A204.1 (cell line): Measurements from ENCODE around the gene DLG1.

Experiments used
- FAIRE-seq: peaks from 2 replicates; lab custom pipeline; 2012; peaks lifted over from hg19 to GRCh38; lab: Jason Lieb, UNC

Gene DLG1

DNA sequence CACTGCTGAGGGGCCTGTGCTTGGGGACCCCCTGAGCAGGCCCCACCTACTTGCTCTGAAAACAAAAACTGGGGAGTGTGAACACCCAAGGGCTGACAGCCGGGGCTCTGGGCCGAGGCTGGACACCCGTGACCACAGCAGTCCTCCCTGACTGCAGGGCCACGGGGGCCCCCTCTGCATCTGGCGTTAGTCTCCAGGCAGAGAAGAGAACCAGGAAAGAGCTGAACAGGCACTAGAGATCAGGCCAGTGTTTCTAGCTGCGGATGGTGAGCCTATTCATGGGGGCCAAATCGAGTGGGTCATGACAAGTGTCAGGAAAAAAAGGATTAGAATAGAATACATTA, 285.9 kb downstream of the DLG1 start:
- FAIRE-seq, result no peak

DNA sequence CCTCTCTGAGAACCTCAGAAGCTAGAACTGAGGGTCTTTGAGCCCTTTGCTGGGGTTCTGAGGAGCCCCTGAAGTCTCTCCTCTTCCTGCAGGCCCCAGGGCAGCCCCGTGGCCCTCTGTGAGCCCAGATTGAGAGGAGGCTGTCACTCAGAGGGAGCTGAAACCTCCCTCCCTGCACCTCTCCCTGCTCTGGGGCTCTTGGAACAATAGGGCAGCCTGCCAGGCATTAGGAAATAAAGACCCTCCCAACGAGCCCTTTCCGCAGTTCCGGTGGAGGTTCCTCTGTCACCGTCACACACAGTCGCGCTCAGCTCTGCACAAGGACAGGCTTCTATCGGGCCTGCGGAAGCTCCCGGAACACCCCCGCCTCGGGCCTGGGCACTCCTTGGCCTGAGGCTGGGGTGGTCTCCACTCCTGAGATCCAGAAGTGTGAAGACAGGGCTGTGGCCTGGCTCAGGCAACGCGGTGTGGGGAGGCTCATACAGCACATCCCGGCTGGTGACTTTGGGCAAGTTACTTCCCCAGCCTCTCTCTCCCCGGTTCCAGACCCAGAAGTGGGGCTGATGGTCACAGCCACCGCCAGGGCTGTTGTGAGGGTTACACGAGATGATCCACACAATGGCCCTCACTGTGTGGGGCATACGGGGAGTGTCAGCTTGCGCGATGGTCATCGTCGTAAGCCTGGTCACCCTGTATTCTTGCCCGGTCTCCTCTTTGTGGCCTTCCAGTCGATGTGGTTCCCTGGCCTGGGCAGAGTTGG, 286.5 kb downstream of the DLG1 start:
- FAIRE-seq, result no peak

DNA sequence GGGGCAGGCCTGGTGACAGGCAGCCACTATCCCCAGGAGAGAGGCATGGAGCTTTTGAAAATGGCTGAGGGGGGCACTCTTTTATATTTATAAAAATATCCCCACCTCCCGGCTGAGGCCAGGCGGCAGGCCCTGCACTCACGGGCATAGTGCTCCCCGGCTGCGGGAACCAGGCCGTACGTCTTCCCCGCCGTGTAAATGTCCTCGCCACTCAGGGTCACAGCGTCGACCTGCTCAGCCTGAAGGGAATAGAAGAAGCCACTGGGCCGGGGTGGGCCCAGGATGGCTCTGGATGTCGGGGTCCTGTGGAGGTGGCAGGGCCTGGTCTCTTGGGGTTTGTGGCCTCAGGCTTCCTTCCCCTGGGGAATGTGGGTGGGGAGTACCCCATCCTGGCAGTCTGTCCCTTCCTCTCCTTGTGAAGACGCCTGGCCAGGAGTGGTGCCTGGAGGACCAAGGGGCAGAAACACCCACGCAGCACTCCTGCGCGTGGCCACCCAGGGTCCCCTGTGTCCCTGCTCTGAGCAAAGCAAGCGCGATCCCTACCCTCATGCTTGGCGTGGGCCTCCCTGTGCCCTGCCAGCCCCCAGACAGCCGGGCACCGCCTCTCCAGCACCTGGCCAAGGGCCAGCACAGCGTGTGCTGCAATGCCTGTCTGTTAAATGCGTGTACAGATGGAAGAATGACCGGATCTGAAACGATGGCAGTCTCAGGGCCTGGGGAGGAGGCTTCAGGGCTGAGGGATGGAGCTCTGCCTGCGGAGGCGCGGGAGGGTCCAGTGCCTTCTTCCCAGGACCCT, 287.7 kb downstream of the DLG1 start:
- FAIRE-seq, result no peak

DNA sequence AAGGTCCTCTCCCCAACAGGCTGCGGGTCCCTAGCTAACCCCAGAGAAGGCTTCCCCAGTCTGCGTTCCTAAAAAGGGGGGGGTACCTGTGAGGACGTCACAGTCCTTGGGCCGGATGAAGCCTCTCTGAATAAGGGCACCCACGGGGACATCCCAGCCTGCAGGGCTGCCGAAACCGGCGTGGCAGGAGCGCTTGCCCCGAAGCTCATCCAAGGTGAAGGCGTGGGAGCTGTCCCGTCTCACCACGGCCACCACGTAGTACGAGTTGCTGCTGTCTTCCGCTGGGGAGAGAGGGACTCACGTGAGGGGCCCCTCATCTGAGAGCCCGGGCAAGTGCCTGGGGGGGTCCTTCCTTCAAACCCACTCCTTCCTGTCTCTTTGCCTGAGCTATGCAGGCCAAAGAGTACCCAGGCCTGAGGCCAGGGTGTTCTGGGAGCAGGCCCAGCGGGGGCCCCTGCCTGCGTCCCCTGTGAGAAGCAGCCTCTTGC, 288.8 kb downstream of the DLG1 start:
- FAIRE-seq, result no peak

DNA sequence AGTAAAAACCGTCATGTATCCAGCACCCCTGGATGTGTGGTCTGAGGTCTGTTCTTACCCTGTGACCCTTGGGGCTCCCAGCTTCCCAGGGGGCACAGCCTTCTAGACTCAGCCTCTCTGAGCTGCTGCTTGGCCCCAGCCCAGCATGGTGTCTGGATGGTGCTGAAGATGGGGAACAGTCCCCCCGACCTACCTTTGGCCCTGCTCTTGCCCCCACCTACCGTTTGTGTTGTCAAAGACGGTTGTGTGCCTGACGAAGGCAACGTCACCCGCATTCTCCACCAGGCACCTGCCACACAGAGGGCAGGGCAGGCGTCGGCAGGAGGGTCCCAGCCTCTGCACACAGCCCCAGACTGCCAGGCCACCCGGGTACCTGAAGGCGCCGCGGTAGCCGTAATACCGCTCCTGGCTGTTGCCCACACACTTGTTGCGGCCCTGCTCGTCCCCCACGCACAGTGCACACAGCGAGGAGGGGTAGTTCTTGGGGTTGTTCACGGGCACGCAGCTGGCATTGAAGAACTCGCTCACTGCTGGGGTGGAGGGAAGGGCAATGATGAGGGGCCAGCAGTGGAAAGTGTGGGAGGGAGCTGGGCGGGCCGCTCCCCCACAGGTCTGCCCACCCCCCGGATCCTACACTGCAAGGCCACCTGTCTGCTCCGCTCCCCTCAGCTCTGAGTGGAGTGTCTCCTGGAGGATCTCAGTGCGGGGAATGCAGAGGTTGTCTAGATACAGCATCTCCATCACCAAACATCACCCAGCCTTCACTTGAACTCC, 289.8 kb downstream of the DLG1 start:
- FAIRE-seq, result no peak

DNA sequence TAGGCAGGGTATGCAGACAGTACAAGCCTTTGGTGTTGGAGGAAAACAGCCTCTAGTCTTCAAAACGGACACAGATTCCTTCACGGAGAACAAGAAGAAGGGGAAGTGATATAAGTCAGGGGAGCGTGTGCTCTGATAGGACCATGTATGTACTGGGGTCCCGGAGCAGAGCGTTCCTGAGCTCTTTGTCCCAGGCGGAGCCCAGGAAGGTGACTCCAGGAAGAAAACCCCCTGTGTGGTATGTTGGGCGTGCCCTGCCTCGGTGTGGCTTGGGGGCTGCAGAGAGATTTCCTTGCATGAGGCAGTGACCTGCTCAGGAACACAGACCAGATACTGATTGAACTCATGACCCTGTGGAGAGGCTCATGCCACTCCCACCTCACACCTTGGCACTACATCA, 290.5 kb downstream of the DLG1 start:
- FAIRE-seq, result no peak

DNA sequence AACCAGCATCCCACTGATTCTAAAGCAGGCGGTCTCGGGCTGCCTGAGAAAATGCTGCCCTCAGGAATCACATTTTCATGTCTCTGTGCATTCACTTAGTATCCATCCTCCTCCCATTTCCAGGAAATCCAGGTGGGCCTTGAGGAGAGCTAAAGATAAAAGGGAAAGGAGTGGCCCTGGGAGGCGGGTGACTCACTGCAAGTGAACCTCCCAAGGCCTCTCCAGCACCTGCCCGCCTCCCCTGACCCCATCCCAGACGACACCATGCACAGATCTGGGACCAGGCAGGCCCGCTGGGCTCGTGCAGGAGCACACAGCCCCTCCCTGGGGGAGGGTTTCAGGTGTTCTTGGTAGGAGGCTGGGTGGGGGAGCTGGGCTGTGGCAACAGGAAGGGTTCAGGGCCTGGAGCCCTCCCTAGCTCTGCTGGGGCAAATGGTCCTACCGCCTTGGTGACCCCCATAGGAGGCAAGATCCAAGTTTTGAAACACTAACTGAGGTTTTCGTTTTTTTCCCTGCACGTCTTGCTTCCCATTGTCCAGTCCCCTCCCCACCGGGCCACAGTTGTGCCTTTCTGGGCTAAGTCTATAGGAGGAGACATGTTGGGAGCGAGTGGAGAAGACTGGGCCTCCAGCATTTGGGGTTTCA, 291.0 kb downstream of the DLG1 start:
- no peak for FAIRE-seq

DNA sequence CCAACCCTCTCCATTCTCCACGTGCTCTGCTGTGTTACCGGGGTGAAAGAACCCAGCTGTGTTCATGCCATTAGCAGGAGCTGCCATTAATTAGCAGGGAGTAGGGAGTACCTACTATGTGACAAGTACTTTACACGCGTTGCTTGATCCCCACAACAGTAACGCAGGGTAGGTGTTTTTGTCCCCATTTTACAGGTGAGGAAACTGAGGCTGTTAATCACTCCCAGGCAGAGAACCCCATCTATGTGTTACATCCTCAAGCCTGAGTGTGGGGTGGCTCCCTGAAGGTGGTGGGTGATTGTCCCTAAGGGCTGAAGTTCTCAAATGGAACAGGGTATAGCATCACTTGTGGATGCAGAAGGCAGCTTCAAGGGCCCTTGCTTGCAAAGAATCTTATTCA, 291.6 kb downstream of the DLG1 start:
- no peak for FAIRE-seq

DNA sequence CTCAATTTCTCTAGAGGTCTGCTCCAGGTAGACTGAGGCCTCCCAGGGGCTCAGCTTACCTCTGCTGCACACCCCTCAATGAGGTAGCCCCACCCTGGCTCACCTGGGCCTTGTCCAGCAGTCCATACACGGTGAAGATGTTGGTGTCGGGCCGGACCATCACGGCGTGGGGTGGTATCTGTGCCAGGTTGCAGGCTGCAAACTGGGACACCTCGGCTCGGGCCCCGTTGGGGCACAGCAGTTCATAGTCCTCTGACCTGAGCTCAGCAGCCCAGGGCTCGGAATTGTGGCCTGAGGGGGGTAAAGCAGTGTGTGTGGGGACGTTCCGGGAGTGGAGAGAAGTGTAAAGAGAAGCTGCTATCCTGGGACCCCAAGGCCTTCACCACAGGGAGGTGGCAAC, 292.0 kb downstream of the DLG1 start:
- no peak for FAIRE-seq

DNA sequence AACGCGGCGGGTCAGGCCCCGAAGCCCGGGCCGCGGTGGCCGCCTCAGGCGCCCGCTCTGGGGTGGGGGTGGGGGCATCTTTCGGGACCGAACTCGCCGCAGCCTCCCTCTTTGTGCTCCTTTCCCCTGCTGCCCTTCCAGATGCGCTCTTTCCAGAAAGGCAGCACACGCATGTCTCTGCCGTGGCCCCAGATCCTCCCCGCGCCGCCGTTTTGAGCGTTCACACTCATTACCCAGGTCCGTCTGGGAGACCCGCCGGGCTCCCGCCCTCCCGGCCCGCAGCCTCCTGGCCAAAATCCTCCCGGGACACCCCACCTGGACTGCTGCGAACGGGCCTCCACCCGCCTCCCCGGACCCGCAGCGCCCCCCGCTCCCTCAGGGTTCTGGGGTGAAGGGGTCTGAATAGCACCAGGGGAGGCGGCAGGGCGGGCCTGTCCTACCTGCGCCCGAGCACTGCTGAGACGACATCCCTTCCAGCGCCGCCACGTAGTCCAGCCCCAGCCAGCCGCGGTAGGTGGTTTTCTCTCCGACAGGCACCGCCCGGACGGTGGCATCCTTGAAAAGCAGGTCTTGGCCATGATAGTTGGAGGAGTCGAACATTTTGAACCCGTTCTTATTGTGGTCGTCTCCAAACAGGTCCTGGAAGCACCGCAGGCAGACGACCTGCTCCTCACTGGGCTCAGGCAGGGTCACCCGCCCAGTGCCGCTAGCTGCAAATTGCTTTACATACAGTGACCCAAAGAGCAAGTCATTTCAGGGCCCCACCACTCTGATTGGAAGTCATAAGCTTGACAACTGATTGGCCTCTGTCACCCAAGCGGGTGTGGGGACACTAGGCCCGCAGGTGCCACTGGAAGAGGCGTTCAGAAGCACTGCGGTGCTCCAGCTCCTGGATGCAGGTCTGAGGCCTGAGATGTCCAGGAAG, 294.7 kb downstream of the DLG1 start:
- FAIRE-seq, result no peak

DNA sequence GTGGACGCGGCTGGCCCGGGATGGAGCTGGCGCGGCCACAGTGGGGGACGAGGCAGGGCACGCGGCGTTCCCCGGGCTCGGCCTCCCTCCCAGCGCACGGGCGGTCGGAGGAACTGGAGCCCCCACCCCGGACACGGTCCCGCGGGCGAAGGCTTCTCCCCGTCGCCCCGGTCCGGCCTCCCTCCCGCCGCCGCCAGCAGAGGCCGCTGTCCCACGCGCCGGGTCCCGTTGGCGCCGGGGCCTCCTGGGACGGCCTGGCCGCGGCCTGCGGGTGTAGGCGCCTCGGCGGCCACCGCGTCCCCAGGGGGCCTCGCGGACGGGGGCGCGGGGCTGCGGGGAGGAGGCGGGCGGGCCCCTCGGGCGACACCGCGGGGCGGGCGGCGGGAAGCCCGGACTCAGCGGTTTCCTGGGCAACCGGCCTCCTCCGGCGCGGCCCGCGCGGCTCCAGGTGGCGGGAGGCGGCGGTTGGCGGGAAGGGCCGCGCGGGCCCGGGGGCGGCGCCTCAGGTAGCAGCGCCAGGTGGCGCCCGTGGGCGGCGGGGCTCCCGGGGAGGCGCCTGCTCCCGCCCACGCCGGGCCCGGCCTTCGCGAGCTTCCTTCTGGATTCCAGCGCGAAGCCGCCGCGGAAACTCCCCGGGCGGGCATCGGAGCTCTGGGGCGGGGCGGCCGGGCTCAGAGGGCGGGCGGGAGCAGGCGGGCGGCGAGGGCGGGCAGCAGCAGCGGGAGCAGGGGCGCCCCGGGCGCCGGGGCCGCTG, 295.5 kb downstream of the DLG1 start:
- FAIRE-seq, result no peak

DNA sequence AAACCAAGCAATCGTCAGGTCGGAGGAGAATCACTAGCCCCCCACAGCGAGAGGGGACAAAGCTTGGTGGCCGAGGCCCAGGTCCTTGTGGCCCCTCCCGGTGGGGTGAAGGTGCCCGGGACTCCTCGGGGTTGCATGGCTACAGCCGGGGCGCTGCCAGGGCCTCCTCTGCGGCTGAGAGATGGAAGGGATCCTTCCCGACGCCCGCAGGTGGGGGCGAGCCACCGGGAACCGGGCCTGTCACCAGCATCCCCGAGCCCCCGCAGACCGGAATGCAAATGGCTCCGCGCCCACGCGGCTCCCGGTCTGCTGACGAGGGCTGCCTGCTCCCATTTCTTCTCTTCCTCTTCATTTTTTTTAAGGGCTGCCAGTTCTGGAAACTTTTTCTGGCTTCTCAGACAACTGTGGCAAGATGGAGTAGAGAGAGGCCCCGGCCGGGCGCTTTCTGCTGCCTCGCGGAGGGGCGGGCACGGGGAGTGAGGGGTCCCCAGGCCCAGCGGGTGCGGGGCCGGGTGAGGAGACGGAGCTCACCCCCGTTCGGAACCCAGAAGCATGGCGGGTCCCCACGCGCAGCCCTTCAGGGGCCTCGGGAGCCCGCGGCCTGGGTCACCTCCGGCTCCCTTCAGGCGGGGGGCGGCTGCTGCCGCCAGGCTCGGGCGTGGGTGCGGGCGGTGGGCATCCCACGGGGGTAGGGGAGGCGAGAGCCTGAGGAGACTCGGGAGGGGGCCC, 296.3 kb downstream of the DLG1 start:
- FAIRE-seq, result no peak

DNA sequence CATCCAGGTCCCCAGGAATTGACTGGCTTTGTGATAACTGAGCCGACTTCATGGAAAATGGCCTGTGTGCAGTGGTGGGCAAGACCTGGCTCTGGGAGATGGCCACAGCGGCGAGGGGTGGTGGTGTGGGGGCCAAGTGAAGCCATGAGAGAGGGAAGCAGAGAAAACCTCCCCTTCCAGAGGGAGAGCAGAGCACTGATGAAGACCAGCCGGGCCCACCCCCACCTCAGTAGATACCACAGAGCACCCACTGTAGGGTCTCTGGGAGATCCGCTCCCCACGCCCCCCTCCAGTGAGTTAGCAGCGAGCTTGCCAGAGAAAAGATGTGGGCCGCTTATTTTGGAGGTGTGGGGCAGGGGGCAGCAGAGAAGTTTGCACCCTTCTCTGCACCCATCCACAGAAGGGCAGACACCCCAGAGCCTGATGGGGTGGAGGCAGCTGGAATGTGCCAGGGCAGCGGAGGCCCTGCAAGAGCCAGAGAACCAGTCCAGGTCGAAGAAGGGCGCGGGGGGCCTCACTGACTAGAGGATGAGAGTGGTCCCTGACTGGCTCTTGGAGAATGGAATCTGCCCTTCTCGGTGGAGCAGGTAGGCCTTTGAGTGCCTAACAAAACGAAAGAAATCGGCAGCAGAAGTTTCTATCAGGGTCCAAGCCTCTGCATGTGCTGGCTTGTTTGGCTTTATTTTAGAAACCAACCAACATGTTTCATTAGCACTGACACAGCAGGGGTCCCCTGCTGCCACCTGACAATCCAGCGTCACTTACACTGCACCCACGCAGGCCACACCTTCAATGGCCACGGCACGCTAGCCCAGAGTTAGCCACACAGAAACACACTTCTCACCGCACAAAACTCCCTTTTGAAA, 297.1 kb downstream of the DLG1 start:
- no peak for FAIRE-seq

DNA sequence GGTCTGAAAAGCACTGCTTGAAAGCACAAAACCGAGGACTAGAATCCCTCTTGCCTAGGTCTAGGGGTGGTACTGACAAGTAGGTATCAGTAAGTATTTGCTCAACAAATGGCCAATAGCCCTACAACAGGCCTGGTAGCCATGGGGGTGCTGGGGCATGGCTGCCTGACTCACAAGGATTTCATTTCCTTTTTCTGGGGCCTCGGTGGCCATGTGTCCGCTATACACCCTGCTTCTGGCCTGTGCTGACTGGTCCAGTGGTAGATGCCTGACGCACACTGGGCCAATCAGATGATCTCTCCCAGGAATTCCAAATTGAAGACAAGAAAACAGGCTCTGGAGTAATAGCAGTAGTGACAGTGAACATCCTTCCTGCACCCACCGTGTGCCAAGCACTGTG, 298.2 kb downstream of the DLG1 start:
- FAIRE-seq, result no peak

DNA sequence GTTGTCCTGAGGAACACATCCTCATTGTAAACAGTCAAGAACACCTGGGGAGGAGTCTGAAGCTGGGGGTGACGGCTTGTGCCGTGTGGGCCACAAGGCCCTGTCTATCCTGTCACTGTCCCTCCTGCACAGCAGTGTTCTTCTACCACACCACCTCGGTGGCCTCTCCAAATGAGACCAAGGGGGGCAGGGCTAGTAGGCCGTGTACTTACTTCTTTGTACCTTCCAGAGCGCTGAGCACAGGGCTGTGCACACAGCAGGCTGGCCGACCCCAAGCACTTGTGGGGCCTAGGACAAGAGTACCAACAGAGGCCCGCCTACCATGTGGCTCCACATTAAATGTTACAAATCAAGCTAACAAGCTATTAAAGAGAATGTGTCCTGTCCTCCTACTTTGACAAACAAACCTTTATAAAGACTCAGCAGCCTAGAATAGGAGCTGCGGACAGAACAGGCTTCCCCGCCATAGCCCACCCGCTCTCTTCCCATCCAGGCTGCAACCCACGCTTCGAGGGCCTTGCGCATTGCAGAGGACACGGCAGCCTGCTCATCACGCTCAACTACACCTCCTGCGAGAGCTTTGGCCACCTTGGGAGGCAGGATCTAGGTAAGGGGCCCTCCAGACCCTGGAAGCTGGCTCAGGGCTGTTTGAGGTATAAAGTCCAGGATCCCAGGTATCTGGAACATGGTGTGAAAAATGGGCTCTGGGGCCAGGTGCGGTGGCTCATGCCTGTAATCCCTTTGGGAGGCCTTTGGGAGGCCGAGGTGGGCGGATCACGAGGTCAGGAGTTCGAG, 299.2 kb downstream of the DLG1 start:
- FAIRE-seq, result no peak

DNA sequence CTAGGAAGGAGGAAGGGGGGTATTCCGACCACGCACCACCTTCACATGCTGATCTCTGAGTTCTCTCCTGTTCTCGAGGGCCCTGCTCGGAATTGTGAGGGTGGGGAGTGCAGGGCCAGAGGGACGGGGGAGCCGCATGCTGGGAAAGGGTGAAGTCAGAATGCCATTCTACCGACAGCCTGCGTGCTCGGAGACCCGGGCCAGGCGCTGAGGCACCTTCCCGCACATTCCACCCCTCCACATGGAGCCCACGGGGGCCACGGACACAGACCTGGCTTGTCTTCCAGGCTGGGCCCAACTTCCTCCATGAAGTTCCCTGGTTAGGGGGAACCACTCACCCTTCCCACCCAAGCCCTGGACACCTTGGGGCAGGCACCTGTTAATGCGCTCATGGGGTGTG, 301.1 kb downstream of the DLG1 start:
- no peak for FAIRE-seq

DNA sequence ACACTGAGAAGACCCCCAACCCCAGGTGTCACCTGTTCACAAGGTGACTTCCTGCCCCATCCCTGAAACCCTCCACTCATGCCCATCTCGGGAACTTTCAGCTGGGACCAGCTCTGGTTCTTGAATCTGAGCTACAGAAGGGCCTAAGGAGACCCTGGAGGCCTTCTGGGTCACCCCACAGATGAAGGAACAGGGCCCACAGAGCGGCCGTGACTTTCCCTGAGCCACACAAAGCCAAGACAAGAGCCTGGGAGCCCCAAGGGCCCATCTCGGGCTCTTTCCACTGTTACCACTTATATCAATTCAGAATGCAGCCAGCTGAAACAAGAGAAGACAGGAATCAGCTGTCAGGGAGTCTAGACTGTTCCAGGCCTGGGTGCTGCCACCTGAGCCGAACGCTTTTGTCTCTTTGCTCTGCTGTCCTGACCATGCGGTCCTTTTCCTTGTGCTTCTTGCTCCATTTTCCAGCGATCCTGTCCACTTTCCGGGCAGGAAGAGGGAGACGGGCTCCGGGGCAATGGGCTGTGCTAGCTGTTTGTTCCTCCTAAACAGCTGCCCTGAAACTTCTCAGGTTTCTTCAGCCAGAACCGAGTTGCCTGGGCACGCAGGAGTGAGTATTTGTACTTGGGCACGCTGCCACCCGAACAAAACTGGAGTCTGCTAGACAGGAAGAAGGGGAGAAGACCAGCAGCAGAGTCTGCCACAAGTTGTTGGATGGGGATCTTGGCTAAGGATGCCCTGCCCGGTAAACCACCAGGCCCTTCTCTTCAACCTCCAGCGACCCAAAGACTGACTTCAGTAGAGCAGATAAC, 301.8 kb downstream of the DLG1 start:
- no peak for FAIRE-seq
